ENCODE data around the gene NEO1.

The NEO1 gene

GRCh38 chr15:73322665-73323373, 270.6 kb downstream of the NEO1 start:
- TF ChIP-seq FOXP2 (optimal IDR thresholded peaks at IDR 0.05; ENCODE audit: borderline replicate concordance, extremely low read depth, extremely low read length, insufficient read depth) (no peak), POLR2AphosphoS5 (IDR thresholded peaks at IDR 0.05; ENCODE audit: low read depth, low read length) (no peak), TAF1 (IDR thresholded peaks at IDR 0.05; ENCODE audit: borderline replicate concordance, insufficient read depth, low read length) (no peak), SIN3A (IDR thresholded peaks at IDR 0.05; ENCODE audit: borderline replicate concordance, insufficient read depth, low read length) (no peak), REST (IDR thresholded peaks at IDR 0.05; ENCODE audit: insufficient read depth in 1 of 2, low read depth in 2 of 2, low read length in 2 of 2) (no peak)

- TF ChIP-seq SIN3A (IDR thresholded peaks at IDR 0.05; ENCODE audit: borderline replicate concordance, insufficient read depth, low read length): no peak
- no peak for TF ChIP-seq TAF1 (IDR thresholded peaks at IDR 0.05; ENCODE audit: borderline replicate concordance, insufficient read depth, low read length)
- no peak for TF ChIP-seq FOXP2 (optimal IDR thresholded peaks at IDR 0.05; ENCODE audit: borderline replicate concordance, extremely low read depth, extremely low read length, insufficient read depth)
- TF ChIP-seq POLR2AphosphoS5 (IDR thresholded peaks at IDR 0.05; ENCODE audit: low read depth, low read length): no peak
- TF ChIP-seq REST (IDR thresholded peaks at IDR 0.05; ENCODE audit: insufficient read depth in 1 of 2, low read depth in 2 of 2, low read length in 2 of 2): no peak
Observed at GRCh38 chr15:73323374-73323955, 271.2 kb downstream of the NEO1 start.

DNA sequence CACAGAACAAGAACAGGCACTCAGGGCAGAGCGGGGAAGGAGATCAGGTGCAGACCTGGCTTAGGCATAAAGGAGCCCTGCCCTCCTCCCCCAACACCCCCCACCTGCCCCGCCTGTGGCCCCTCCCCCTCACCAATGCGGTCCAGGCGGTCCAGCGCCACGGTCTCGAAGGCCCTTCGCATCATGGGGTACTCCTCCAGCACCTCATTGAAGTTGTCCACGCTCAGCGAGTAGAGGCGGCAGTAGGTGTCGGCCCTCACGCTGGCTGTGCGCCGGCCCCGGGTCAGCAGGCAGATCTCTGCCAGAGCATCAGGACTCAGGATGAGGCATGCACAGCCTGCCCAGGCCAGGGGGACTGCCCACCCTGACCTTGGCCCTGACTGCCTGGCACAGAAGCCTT, 271.7 kb downstream of the NEO1 start:
- TF ChIP-seq SIN3A (IDR thresholded peaks at IDR 0.05; ENCODE audit: borderline replicate concordance, insufficient read depth, low read length) (no peak), FOXP2 (optimal IDR thresholded peaks at IDR 0.05; ENCODE audit: borderline replicate concordance, extremely low read depth, extremely low read length, insufficient read depth) (no peak), TAF1 (IDR thresholded peaks at IDR 0.05; ENCODE audit: borderline replicate concordance, insufficient read depth, low read length) (no peak), REST (IDR thresholded peaks at IDR 0.05; ENCODE audit: insufficient read depth in 1 of 2, low read depth in 2 of 2, low read length in 2 of 2) (no peak)

DNA sequence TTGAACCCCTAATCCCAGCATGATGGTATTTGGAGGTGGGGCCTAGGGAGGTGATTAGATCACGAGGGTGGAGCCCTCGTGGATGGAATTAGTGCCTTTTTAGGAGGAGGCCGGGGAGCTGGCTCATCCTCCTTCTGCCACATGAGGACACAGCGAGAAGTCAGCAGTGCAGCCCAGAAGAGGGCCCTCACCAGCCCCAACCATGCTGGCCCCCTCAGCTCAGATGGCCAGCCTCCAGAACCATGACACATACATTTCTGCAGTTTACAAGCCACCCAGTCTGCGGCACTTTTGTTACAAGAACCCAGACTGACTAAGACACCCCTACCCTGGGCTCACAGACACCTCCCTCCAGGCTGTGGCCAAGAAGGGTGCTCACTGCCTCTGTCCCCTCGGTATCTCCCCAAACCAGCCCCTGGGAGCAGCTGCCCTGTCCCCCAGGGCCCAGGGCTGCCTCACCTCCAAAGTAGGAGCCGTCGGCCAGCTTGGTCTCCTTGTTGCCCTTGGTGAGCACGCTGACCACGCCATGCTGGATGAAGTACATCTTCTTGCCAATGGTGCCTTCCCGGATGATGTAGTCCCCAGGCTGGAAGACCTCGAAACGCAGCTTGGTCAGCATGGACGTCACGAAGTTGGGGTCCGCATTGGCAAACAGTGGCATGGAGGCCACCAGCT, 272.4 kb downstream of the NEO1 start:
- TF ChIP-seq FOXP2 (optimal IDR thresholded peaks at IDR 0.05; ENCODE audit: borderline replicate concordance, extremely low read depth, extremely low read length, insufficient read depth) (no peak), TAF1 (IDR thresholded peaks at IDR 0.05; ENCODE audit: borderline replicate concordance, insufficient read depth, low read length) (no peak), POLR2AphosphoS5 (IDR thresholded peaks at IDR 0.05; ENCODE audit: low read depth, low read length) (no peak), SIN3A (IDR thresholded peaks at IDR 0.05; ENCODE audit: borderline replicate concordance, insufficient read depth, low read length) (no peak), REST (IDR thresholded peaks at IDR 0.05; ENCODE audit: insufficient read depth in 1 of 2, low read depth in 2 of 2, low read length in 2 of 2) (no peak)

All from PFSK-1 (cell line).